BLaER1 treated with 17β-estradiol and CSF1 and Interleukin-3, amounts not matched to agents 10 nM and 100 nM (cell line): Measurements from ENCODE around the gene SPEM3.

Experiments used
- H3K27ac ChIP-seq, 11 experiments: shearing (Covaris generic); formaldehyde crosslinking; 2 replicates each; pipeline ENCODE4 v1.8.1; 2022
- H3K27me3 ChIP-seq, 11 experiments: shearing (Covaris generic); formaldehyde crosslinking; 2 replicates each; pipeline ENCODE4 v1.8.1; 2022
- H3K36me3 ChIP-seq, 11 experiments: shearing (Covaris generic); formaldehyde crosslinking; 2 replicates each; pipeline ENCODE4 v1.8.1; 2022
- H3K4me1 ChIP-seq, 10 experiments: shearing (Covaris generic); formaldehyde crosslinking; 2 replicates each; pipeline ENCODE4 v1.8.1; 2022
- H3K4me2 ChIP-seq, 11 experiments: shearing (Covaris generic); formaldehyde crosslinking; 2 replicates each; pipeline ENCODE4 v1.8.1; 2022
- H3K4me3 ChIP-seq, 10 experiments: shearing (Covaris generic); formaldehyde crosslinking; 2 replicates each; pipeline ENCODE4 v1.8.1; 2022
- H3K9ac ChIP-seq, 11 experiments: shearing (Covaris generic); formaldehyde crosslinking; 2 replicates each; pipeline ENCODE4 v1.8.1; 2022
- H3K9me3 ChIP-seq, 11 experiments: shearing (Covaris generic); formaldehyde crosslinking; replicated peaks in 1 of 11; 2 replicates each; pipeline ENCODE4 v1.8.1; 2022
- H4K20me1 ChIP-seq, 11 experiments: shearing (Covaris generic); formaldehyde crosslinking; 2 replicates each; pipeline ENCODE4 v1.8.1; 2022
- Cebpa-rat ChIP-seq, 11 experiments: shearing (Covaris generic); IDR thresholded peaks; 2 replicates each; pipeline ENCODE4 v1.8.1; 2022

Gene SPEM3

GRCh38 chr17:7388856-7389255 lies 39.8 kb upstream of the SPEM3 start:
- TF ChIP-seq Cebpa-rat (IDR thresholded peaks at IDR 0.05), result no peak
- Histone ChIP-seq H3K4me3 (no peak overlapping the region), H3K4me1 (peaks cover 28 to 51% (median 44%) of the 10 kb centered on the region in 10 experiments), H3K36me3 (peaks cover 32 to 67% (median 51%) of the 10 kb centered on the region in 11 experiments), H4K20me1 (peaks cover 0 to 88% (median 17%) of the 10 kb centered on the region in 11 experiments; a peak in 14 of 22 replicates), H3K4me2 (peak overlapping the region in 1 of 11 experiments; percentile 11; a peak in 1 of 22 replicates), H3K27me3 (peaks cover 7 to 14% (median 10%) of the 10 kb centered on the region in 11 experiments), H3K27ac (no peak overlapping the region), H3K9me3 (no peaks in the 10 kb centered on the region), H3K9ac (peak overlapping the region in 2 of 11 experiments; percentile 3 to 33; a peak in 1 of 22 replicates)

GRCh38 chr17:7389924-7390910 lies 38.4 kb upstream of the SPEM3 start:
- no peak for TF ChIP-seq Cebpa-rat (IDR thresholded peaks at IDR 0.05)

GRCh38 chr17:7391307-7391706 lies 37.4 kb upstream of the SPEM3 start:
- TF ChIP-seq Cebpa-rat (IDR thresholded peaks at IDR 0.05), result no peak
- no peak overlapping the region; a peak in 1 of 22 replicates for H3K9ac ChIP-seq
- no peaks in the 10 kb centered on the region for H3K9me3 ChIP-seq
- H3K36me3 ChIP-seq, result peaks cover 32 to 64% (median 51%) of the 10 kb centered on the region in 11 experiments
- H4K20me1 ChIP-seq, result peaks cover 0 to 65% (median 9%) of the 10 kb centered on the region in 11 experiments; a peak in 14 of 22 replicates
- H3K27ac ChIP-seq, result no peak overlapping the region
- H3K4me3 ChIP-seq, result no peak overlapping the region
- H3K4me1 ChIP-seq, result peaks cover 28 to 56% (median 44%) of the 10 kb centered on the region in 10 experiments
- H3K27me3 ChIP-seq, result no peaks in the 10 kb centered on the region
- peak overlapping the region in 10 of 11 experiments; percentile 25 to 96 (median 42); a peak in 19 of 22 replicates for H3K4me2 ChIP-seq

More at GRCh38 chr17:7389924-7390910, 38.4 kb upstream of the SPEM3 start:
- no peaks in the 10 kb centered on the region for H3K9me3 ChIP-seq
- H3K4me2 ChIP-seq, result peak overlapping the region in 4 of 11 experiments; percentile 5 to 96 (median 78); a peak in 5 of 22 replicates
- H3K36me3 ChIP-seq, result peaks cover 32 to 67% (median 51%) of the 10 kb centered on the region in 11 experiments
- H4K20me1 ChIP-seq, result peaks cover 0 to 74% (median 12%) of the 10 kb centered on the region in 11 experiments; a peak in 14 of 22 replicates
- H3K4me3 ChIP-seq, result no peak overlapping the region
- H3K27me3 ChIP-seq, result 0 out of 22 replicates have a peak, but pooled peaks cover 0 to under 1% (median 0%) of the 10 kb centered on the region in 11 experiments
- H3K9ac ChIP-seq, result no peak overlapping the region; a peak in 1 of 22 replicates
- H3K27ac ChIP-seq, result no peak overlapping the region
- peaks cover 26 to 46% (median 42%) of the 10 kb centered on the region in 10 experiments for H3K4me1 ChIP-seq

GRCh38 chr17:7392696-7393612 lies 35.7 kb upstream of the SPEM3 start:
- peak overlapping the region; percentile 79 to 90 (median 86) for H3K9ac ChIP-seq
- H3K27me3 ChIP-seq, result no peaks in the 10 kb centered on the region
- H3K4me1 ChIP-seq, result peaks cover 28 to 56% (median 44%) of the 10 kb centered on the region in 10 experiments
- TF ChIP-seq Cebpa-rat (IDR thresholded peaks at IDR 0.05), result no peak
- H3K36me3 ChIP-seq, result peaks cover 32 to 49% (median 45%) of the 10 kb centered on the region in 11 experiments
- peak overlapping the region; percentile 69 to 92 (median 86) for H3K4me3 ChIP-seq
- H3K4me2 ChIP-seq, result peak overlapping the region; percentile 84 to 98 (median 96)
- H4K20me1 ChIP-seq, result peaks cover 0 to 48% (median 9%) of the 10 kb centered on the region in 11 experiments; a peak in 13 of 22 replicates
- peak overlapping the region in 10 of 11 experiments; percentile 75 to 89 (median 87); a peak in 17 of 22 replicates for H3K27ac ChIP-seq
- no peaks in the 10 kb centered on the region for H3K9me3 ChIP-seq

GRCh38 chr17:7393613-7394451 lies 34.8 kb upstream of the SPEM3 start:
- TF ChIP-seq Cebpa-rat (IDR thresholded peaks at IDR 0.05), result no peak
- H3K9ac ChIP-seq, result peak overlapping the region; percentile 79 to 90 (median 86)
- peaks cover 0 to 40% (median 9%) of the 10 kb centered on the region in 11 experiments; a peak in 9 of 22 replicates for H4K20me1 ChIP-seq
- peaks cover 28 to 56% (median 41%) of the 10 kb centered on the region in 10 experiments for H3K4me1 ChIP-seq
- no peaks in the 10 kb centered on the region for H3K9me3 ChIP-seq
- peak overlapping the region; percentile 69 to 92 (median 86) for H3K4me3 ChIP-seq
- peak overlapping the region; percentile 66 to 89 (median 87) for H3K27ac ChIP-seq
- H3K27me3 ChIP-seq, result no peaks in the 10 kb centered on the region
- H3K36me3 ChIP-seq, result peaks cover 23 to 40% (median 38%) of the 10 kb centered on the region in 11 experiments
- peak overlapping the region; percentile 84 to 98 (median 96) for H3K4me2 ChIP-seq

- H3K9ac ChIP-seq, result peak within 1 kb of the TSS; percentile 79 to 90 (median 86)
- no peak for TF ChIP-seq Cebpa-rat (IDR thresholded peaks at IDR 0.05)
- peaks cover 0 to 32% (median 8%) of the 10 kb centered on the region in 11 experiments; a peak in 8 of 22 replicates for H4K20me1 ChIP-seq
- peak within 1 kb of the TSS; percentile 69 to 89 (median 87) for H3K27ac ChIP-seq
- H3K36me3 ChIP-seq, result peaks cover 15 to 32% (median 30%) of the 10 kb centered on the region in 11 experiments
- no peaks in the 10 kb centered on the region for H3K9me3 ChIP-seq
- H3K4me2 ChIP-seq, result peak within 1 kb of the TSS; percentile 84 to 99 (median 96)
- peaks cover 28 to 56% (median 40%) of the 10 kb centered on the region in 10 experiments for H3K4me1 ChIP-seq
- H3K27me3 ChIP-seq, result no peaks in the 10 kb centered on the region
- peak within 1 kb of the TSS; percentile 69 to 92 (median 86) for H3K4me3 ChIP-seq
These were observed 34.0 kb upstream of the SPEM3 start, which contains the start of gene PLSCR3 for GRCh38 chr17:7394452-7395191. PLSCR3 (minus strand) TSS chr17:7394525; CDS start chr17:7394110, 415 bp downstream.

- peaks cover 0 to 16% (median 0%) of the 10 kb centered on the region in 11 experiments; a peak in 5 of 22 replicates for H4K20me1 ChIP-seq
- no peaks in the 10 kb centered on the region for H3K27me3 ChIP-seq
- no peak for TF ChIP-seq Cebpa-rat (IDR thresholded peaks at IDR 0.05)
- H3K4me2 ChIP-seq, result 0 out of 22 replicates have a peak overlapping the region, but pooled peaks of 1 of the 11 experiments have one; percentile 96
- peaks cover under 1 to 17% (median 15%) of the 10 kb centered on the region in 11 experiments; a peak in 18 of 22 replicates for H3K36me3 ChIP-seq
- H3K27ac ChIP-seq, result no peak overlapping the region
- peaks cover 25 to 41% (median 31%) of the 10 kb centered on the region in 10 experiments for H3K4me1 ChIP-seq
- H3K9ac ChIP-seq, result no peak overlapping the region
- H3K9me3 ChIP-seq, result no peaks in the 10 kb centered on the region
- no peak overlapping the region for H3K4me3 ChIP-seq
These were observed 32.5 kb upstream of the SPEM3 start for GRCh38 chr17:7396147-7396546.
